GM23338 (cell line): Measurements from ENCODE around the gene EPSTI1. TPM values are rescaled to one million over a fixed set of nuclear protein-coding genes. Genes with fewer than 3 reads are reported as not detected.

Experiments
- CREB1 ChIP-seq: fragments of 250-450 bp; sonication (Bioruptor Pico); IDR thresholded peaks from 2 replicates; pipeline ENCODE4 v1.5.0; 2020; ENCODE audit warnings: low read depth, mild to moderate bottlenecking, moderate library complexity
- CTCF ChIP-seq, 2 experiments: fragments of 200-600 bp in 1 of 2; sonication (generic) in 1 of 2; conservative IDR thresholded peaks; 2 replicates each; pipeline versions ENCODE4 v1.5.1 to v1.6.1; 2016 to 2017; ENCODE audit warnings: antibody characterized with exemption in 2 of 2, low read depth in 2 of 2, mild to moderate bottlenecking in 2 of 2, moderate library complexity in 1 of 2
- JUNB ChIP-seq: IDR thresholded peaks from one replicate; pipeline ENCODE4 v1.6.1; 2016; ENCODE audit warnings: antibody characterized with exemption; ENCODE audit not compliant: unreplicated experiment
- NANOG ChIP-seq: IDR thresholded peaks from 2 replicates; pipeline ENCODE4 v1.6.1; 2016; ENCODE audit warnings: antibody characterized with exemption, borderline replicate concordance
- POLR2AphosphoS5 ChIP-seq: IDR thresholded peaks from 2 replicates; pipeline ENCODE4 v1.6.1; 2016; ENCODE audit warnings: antibody characterized with exemption, low read depth
- STAT1 ChIP-seq: IDR thresholded peaks from one replicate; pipeline ENCODE4 v1.6.1; 2016; ENCODE audit warnings: antibody characterized with exemption; ENCODE audit not compliant: unreplicated experiment
- polyA plus RNA-seq: library from polyadenylated mRNA; unstranded; fragments of >200 nt; fragmentation: Nextera tagmentation; extraction: Ambion mirVana; gene quantifications from 2 replicates; pipeline ENCODE4 v1.2.1, GENCODE V29; 2016
- total RNA-seq: library from RNA; depleted of rRNA; stranded (reverse); fragments of >200 nt; shearing (Covaris generic); gene quantifications from 2 replicates; pipeline ENCODE4 v1.2.3, GENCODE V29; 2014
- TF ChIP-seq, protein P1 (sequence below): fragments of 250-450 bp; sonication (Bioruptor Pico); IDR thresholded peaks from 2 replicates; pipeline ENCODE4 v1.5.0; 2020; ENCODE audit warnings: mild to moderate bottlenecking, moderate library complexity
- TF ChIP-seq, protein P2 (sequence below): IDR thresholded peaks from one replicate; pipeline ENCODE4 v1.6.1; 2018; ENCODE audit warnings: antibody characterized with exemption; ENCODE audit not compliant: unreplicated experiment

Gene EPSTI1
- total and polyA plus RNA-seq, 2 experiments from 2014 or later, result 0.10 to 0.68 TPM

DNA sequence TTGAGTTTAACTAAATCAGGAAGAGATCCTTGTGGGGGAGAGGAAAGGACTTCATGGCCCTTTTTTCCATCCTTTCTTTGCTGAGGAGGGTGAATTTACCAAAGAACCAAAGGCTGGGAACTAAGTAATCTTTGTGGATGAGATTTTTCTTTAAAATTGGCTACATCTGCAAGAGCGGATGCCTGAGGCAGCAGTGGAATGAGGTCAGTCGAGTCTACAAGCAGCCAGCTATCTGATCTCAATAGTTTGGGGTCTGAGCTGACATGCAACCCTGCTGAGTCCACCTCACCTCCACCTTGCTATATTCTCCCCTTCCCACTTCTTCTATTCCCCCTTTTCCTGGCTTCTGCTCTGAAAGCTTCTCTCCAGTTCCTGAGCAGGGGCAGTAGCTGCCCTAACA lies 27.8 kb upstream of the EPSTI1 start (continued):
- TF ChIP-seq, protein P1, sequence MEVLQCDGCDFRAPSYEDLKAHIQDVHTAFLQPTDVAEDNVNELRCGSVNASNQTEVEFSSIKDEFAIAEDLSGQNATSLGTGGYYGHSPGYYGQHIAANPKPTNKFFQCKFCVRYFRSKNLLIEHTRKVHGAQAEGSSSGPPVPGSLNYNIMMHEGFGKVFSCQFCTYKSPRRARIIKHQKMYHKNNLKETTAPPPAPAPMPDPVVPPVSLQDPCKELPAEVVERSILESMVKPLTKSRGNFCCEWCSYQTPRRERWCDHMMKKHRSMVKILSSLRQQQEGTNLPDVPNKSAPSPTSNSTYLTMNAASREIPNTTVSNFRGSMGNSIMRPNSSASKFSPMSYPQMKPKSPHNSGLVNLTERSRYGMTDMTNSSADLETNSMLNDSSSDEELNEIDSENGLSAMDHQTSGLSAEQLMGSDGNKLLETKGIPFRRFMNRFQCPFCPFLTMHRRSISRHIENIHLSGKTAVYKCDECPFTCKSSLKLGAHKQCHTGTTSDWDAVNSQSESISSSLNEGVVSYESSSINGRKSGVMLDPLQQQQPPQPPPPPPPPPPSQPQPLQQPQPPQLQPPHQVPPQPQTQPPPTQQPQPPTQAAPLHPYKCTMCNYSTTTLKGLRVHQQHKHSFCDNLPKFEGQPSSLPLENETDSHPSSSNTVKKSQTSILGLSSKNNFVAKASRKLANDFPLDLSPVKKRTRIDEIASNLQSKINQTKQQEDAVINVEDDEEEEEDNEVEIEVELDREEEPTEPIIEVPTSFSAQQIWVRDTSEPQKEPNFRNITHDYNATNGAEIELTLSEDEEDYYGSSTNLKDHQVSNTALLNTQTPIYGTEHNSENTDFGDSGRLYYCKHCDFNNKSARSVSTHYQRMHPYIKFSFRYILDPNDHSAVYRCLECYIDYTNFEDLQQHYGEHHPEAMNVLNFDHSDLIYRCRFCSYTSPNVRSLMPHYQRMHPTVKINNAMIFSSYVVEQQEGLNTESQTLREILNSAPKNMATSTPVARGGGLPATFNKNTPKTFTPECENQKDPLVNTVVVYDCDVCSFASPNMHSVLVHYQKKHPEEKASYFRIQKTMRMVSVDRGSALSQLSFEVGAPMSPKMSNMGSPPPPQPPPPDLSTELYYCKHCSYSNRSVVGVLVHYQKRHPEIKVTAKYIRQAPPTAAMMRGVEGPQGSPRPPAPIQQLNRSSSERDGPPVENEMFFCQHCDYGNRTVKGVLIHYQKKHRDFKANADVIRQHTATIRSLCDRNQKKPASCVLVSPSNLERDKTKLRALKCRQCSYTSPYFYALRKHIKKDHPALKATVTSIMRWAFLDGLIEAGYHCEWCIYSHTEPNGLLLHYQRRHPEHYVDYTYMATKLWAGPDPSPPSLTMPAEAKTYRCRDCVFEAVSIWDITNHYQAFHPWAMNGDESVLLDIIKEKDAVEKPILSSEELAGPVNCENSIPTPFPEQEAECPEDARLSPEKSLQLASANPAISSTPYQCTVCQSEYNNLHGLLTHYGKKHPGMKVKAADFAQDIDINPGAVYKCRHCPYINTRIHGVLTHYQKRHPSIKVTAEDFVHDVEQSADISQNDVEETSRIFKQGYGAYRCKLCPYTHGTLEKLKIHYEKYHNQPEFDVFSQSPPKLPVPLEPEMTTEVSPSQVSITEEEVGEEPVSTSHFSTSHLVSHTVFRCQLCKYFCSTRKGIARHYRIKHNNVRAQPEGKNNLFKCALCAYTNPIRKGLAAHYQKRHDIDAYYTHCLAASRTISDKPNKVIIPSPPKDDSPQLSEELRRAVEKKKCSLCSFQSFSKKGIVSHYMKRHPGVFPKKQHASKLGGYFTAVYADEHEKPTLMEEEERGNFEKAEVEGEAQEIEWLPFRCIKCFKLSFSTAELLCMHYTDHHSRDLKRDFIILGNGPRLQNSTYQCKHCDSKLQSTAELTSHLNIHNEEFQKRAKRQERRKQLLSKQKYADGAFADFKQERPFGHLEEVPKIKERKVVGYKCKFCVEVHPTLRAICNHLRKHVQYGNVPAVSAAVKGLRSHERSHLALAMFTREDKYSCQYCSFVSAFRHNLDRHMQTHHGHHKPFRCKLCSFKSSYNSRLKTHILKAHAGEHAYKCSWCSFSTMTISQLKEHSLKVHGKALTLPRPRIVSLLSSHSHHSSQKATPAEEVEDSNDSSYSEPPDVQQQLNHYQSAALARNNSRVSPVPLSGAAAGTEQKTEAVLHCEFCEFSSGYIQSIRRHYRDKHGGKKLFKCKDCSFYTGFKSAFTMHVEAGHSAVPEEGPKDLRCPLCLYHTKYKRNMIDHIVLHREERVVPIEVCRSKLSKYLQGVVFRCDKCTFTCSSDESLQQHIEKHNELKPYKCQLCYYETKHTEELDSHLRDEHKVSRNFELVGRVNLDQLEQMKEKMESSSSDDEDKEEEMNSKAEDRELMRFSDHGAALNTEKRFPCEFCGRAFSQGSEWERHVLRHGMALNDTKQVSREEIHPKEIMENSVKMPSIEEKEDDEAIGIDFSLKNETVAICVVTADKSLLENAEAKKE (CRISPR knock-in tag), result no peak
- TF ChIP-seq, protein P2, sequence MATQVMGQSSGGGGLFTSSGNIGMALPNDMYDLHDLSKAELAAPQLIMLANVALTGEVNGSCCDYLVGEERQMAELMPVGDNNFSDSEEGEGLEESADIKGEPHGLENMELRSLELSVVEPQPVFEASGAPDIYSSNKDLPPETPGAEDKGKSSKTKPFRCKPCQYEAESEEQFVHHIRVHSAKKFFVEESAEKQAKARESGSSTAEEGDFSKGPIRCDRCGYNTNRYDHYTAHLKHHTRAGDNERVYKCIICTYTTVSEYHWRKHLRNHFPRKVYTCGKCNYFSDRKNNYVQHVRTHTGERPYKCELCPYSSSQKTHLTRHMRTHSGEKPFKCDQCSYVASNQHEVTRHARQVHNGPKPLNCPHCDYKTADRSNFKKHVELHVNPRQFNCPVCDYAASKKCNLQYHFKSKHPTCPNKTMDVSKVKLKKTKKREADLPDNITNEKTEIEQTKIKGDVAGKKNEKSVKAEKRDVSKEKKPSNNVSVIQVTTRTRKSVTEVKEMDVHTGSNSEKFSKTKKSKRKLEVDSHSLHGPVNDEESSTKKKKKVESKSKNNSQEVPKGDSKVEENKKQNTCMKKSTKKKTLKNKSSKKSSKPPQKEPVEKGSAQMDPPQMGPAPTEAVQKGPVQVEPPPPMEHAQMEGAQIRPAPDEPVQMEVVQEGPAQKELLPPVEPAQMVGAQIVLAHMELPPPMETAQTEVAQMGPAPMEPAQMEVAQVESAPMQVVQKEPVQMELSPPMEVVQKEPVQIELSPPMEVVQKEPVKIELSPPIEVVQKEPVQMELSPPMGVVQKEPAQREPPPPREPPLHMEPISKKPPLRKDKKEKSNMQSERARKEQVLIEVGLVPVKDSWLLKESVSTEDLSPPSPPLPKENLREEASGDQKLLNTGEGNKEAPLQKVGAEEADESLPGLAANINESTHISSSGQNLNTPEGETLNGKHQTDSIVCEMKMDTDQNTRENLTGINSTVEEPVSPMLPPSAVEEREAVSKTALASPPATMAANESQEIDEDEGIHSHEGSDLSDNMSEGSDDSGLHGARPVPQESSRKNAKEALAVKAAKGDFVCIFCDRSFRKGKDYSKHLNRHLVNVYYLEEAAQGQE, result no peak
- no peak for TF ChIP-seq CTCF (conservative IDR thresholded peaks at IDR 0.05; ENCODE audit: low read depth in 2 of 2)
- no peak for TF ChIP-seq POLR2AphosphoS5
- no peak for TF ChIP-seq STAT1
- TF ChIP-seq CREB1 (CRISPR knock-in tag), result no peak
- no peak for TF ChIP-seq JUNB
- no peak for TF ChIP-seq NANOG
